Ishikawa (cell line): ENCODE measurements around the gene BTRC.

Experiments
- CEBPB ChIP-seq: IDR thresholded peaks from 2 replicates; pipeline ENCODE4 v1.6.1; 2012
- EP300 ChIP-seq: IDR thresholded peaks from 2 replicates; pipeline ENCODE4 v1.6.1; 2012; ENCODE audit warnings: borderline replicate concordance
- FOXM1 ChIP-seq: IDR thresholded peaks from 2 replicates; pipeline ENCODE4 v1.6.1; 2012; ENCODE audit warnings: low read depth, borderline replicate concordance
- RAD21 ChIP-seq: IDR thresholded peaks from 2 replicates; pipeline ENCODE4 v1.6.1; 2012; ENCODE audit warnings: low read depth
- TAF1 ChIP-seq: IDR thresholded peaks from 2 replicates; pipeline ENCODE4 v1.6.1; 2012; ENCODE audit warnings: low read depth, mild to moderate bottlenecking
- TCF12 ChIP-seq: IDR thresholded peaks from 2 replicates; pipeline ENCODE4 v1.6.1; 2012; ENCODE audit warnings: low read depth
- YY1 ChIP-seq: IDR thresholded peaks from 2 replicates; pipeline ENCODE4 v1.6.1; 2012; ENCODE audit warnings: low read depth
- TF ChIP-seq, protein P1 (sequence below): IDR thresholded peaks from 2 replicates; pipeline ENCODE4 v1.6.1; 2012
- TF ChIP-seq, protein P2 (sequence below): IDR thresholded peaks from 2 replicates; pipeline ENCODE4 v1.6.1; 2012
- TF ChIP-seq, protein P3 (sequence below): IDR thresholded peaks from 2 replicates; pipeline ENCODE4 v1.6.1; 2012; ENCODE audit warnings: low read depth, mild to moderate bottlenecking

DNA sequence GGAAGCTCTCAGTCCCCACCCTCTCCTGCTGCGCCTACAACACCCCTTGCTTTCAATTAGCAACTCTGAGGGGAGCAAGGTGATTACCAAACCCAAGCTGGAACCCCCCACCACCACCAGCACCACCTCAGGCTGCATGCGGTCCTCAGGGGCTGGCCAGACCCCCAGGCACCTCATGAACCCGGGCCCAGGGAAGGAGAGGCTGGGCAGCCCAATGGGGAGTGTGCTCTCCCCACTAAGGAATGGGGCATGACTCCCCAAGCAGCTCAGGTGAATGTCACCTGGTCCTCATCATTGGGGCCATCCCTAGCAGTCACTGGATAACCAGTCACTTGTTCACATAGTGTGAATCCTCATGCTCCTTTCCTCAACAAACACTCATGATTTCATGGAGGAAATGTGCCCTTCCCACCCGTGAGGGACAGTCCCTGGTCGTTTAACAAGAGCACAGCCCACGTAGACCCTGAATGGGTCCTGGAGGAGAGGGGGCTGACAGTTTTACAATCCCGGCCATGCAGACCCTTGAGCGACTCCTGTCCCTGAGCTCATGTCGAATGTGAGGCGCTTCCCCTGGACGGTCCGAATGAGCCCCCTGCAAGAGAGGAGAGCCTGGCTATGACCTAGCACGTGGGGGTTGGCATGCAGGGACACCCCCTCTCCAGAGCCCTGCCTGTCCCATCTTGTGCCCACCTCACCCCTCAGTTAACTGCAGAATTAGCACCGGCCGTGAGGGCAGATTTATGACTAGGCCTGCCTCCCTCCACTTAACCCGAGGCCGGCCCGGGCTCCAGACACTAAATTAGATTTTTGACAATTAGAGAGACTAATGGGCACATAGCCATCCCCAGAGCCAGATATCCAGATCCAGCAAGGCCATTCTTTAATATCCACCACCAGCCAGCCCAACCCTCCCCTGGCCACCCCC is 205.0 kb downstream of the BTRC start:
- TF ChIP-seq TAF1 (no peak), RAD21 (no peak), FOXM1 (no peak), YY1 (no peak), TCF12 (no peak), EP300 (no peak), CEBPB (no peak)
- TF ChIP-seq, protein P1, sequence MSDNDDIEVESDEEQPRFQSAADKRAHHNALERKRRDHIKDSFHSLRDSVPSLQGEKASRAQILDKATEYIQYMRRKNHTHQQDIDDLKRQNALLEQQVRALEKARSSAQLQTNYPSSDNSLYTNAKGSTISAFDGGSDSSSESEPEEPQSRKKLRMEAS: no peak
- TF ChIP-seq, protein P2, sequence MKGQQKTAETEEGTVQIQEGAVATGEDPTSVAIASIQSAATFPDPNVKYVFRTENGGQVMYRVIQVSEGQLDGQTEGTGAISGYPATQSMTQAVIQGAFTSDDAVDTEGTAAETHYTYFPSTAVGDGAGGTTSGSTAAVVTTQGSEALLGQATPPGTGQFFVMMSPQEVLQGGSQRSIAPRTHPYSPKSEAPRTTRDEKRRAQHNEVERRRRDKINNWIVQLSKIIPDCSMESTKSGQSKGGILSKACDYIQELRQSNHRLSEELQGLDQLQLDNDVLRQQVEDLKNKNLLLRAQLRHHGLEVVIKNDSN: no peak
- TF ChIP-seq, protein P3, sequence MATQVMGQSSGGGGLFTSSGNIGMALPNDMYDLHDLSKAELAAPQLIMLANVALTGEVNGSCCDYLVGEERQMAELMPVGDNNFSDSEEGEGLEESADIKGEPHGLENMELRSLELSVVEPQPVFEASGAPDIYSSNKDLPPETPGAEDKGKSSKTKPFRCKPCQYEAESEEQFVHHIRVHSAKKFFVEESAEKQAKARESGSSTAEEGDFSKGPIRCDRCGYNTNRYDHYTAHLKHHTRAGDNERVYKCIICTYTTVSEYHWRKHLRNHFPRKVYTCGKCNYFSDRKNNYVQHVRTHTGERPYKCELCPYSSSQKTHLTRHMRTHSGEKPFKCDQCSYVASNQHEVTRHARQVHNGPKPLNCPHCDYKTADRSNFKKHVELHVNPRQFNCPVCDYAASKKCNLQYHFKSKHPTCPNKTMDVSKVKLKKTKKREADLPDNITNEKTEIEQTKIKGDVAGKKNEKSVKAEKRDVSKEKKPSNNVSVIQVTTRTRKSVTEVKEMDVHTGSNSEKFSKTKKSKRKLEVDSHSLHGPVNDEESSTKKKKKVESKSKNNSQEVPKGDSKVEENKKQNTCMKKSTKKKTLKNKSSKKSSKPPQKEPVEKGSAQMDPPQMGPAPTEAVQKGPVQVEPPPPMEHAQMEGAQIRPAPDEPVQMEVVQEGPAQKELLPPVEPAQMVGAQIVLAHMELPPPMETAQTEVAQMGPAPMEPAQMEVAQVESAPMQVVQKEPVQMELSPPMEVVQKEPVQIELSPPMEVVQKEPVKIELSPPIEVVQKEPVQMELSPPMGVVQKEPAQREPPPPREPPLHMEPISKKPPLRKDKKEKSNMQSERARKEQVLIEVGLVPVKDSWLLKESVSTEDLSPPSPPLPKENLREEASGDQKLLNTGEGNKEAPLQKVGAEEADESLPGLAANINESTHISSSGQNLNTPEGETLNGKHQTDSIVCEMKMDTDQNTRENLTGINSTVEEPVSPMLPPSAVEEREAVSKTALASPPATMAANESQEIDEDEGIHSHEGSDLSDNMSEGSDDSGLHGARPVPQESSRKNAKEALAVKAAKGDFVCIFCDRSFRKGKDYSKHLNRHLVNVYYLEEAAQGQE: no peak
